NOMO-1 treated with DMSO at 0.1 percent for 48 hours (cell line): Measurements from ENCODE around the gene NMT1.

Experiments used
- DNase-seq: peaks from one replicate; lab custom pipeline; 2025; ENCODE audit not compliant: unreplicated experiment; lab: John Stamatoyannopoulos, UW

NMT1 gene

DNA sequence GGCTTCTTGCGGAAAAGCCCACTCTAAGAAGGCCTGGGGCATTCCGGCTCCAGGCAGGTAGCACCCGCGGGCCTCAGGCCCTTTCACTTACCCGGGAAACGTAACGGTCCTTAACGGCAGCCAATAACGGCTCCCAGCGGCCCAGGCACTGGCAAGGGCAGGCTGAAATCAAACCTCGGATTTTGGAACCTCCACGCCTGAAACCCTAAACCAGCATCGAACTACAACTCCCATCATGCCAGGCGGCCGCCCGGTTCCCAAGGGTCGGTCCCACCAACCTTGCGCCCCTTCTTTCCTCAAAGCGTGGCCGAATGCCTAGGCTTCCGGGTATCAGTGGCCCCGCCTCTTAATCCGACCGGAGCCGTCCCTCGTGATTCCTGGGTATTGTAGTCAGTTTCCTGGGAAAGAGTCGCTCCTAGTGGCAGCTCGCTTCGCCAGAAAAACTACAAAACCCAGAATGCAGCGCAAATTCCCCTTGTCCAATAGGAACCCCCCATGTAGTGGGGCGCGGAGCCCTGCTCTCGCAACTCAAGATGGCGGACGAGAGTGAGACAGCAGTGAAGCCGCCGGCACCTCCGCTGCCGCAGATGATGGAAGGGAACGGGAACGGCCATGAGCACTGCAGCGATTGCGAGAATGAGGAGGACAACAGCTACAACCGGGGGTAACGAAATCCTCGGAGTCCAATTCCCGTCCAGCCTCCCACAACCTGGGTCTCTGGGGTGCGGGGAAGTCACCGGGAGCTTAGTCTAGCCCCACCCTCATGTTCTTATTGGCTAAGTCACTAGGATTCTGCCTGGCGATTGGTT is at the start of gene NMT1:
TSS of gene NMT1 (plus strand) at position 521 of the 809 bp plus-strand sequence. CDS start at position 534, 13 bp downstream.
- DNase-seq: peak; percentile 99

DNA sequence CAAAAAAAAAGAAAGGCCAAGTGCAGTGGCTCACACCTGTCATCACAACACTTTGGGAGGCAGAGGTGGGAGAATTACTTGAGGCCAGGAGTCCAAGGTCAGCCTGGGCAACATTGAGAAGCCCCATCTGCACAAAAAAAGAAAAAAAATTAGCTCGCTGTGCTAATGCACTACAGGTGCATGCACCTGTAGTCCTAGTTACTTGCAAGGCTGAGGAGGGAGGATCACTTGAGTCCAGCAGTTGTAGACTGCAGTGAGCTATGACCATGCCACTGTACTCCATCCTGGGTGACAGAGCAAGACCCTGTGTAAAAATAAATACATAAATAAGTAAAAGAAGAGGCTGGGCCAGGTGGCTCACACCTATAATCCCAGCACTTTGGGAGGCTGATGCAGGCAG is 49.4 kb upstream of the NMT1 start:
- DNase-seq: no peak

DNA sequence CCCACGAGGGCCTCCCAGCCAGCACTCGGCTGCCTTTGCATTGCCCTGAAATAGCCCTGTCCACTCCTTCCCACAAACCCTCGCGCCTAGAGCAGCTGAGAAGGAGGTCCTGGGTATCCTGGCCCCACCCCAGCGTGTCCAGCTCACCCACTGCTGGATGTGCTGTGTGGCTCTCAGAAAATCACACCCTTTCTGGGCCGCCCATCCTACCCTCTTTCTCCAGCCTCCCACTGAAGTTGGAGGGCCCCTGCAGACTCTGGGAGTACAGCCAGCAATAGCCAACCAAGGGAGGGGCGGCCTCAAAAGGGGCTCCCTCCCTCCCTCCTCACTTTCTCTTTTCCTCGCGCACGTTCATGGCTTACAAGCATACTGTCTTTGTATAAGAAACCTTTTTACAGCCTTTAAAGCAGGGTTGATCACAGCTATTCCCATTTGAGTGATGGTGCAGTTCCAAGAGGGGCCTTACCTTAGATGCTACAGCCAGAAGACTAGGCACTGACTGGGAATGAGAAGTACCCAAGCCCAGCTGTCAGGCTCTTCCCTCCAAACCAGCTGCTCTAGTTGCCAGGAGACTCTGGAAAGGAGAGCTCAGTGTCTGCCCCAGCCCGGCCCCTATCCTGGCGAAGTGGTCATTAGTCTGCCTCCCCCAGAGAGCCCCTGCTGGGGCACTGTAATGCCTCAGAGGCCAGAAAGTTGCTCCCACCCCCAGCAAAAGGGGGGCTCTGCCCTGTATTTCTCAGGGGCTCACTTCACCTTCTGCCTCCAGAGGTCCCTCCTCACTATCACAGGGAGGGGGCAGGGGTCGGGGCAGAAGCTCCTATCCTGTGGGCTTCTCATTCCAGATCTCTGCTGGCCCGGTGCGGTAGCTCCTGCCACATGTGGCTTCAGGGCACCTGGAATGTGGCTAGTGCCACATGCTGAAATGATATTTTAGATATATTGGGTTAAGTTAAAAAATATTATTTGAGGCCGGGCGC is 47.8 kb upstream of the NMT1 start:
- DNase-seq: no peak

DNA sequence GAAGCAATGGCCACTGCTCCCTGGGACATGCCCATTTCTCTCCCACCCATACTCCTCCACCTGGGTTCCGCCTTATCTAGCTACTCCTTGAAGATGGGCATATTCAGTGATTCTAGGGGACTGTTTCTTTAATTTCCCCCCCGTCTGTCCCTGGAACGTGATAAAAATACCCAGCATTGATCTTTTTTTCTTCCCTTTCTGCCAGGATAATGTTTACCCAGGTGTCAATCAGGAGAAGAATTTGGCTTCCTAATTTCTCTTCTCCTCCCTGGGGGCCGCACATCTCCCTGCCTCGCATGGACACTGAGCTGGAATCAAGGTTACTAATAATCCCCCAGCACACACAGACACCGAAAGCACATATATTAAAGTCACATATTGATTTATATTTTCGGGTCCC is 44.9 kb upstream of the NMT1 start:
- DNase-seq: no peak

DNA sequence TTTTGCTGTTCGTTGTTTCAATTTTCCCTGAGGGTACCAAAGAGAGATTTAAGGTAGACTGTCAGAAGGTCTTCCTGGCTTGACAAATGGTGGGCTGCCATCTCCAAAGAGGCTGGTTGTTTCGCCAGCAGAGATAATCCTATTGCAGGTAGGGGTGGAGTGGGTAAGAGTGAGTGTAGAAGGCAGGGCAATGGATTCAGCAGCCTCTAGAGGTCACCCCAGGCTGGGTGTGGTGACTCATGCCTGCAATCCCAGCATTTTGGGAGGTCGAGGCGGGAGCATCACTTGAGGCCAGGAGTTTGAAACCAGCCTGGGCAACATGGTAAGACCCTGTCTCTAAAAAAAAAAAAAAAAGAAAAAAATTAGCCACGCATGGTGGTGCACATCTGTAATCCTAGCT is 44.3 kb upstream of the NMT1 start:
- DNase-seq: no peak

DNA sequence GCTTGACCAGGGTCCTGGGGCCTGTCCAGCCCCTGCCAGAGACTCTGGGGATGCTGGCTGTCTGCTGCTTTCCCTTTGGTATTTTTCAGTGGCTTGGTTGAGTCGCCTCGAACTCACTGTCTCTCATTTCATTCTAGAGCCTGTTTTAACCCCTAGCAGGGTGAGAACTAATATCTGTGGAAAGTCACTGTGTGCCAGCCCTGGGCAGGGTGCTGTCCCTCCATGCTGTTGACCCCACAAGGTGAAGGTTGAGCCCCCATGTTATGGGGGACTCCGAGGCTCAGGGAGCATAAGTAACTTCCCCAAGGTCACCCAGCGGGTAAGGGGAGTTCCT is 42.6 kb upstream of the NMT1 start:
- no peak for DNase-seq

DNA sequence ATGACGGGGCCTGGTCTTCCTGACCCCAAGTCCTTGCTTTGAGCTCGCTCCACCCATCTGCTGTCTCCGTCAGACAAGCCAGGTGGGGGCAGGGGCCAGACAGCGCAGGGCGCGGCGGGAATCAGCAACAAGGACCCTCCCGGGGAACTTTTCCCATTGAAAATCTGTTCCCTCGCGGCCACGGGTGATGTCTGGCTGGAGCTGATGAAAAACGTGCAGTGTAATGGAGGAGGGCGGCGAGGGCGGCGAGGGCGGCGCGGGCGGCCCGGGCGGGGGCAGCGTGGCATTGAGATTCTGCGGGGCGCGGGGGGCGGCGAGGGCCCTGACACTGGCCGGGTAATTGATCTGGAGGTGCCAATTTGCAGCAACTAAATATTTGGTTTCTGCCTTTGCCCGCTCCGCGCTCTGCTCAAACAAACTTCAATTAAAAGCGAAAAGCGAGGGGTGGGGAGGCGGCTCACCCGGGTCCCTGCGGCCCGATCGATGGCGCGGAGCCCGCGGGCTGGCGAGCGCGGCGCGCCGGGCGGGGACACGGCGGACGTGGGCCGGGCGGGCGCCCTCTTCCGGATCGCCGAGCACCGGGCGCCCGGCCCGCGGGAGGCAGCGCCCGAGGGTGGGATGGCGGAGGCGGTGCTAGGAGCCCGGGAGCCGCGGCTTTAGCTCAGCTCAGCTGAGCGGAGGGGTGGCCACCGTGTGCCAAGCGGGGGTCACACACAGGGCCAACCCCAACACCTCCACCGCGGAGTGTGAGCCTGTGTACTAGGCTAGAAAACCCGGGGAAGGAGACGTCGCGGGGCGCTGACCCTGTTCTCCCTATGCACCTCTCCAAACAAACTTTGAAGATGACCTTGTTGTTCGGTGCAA is 42.0 kb upstream of the NMT1 start:
- peak; percentile 40 for DNase-seq

DNA sequence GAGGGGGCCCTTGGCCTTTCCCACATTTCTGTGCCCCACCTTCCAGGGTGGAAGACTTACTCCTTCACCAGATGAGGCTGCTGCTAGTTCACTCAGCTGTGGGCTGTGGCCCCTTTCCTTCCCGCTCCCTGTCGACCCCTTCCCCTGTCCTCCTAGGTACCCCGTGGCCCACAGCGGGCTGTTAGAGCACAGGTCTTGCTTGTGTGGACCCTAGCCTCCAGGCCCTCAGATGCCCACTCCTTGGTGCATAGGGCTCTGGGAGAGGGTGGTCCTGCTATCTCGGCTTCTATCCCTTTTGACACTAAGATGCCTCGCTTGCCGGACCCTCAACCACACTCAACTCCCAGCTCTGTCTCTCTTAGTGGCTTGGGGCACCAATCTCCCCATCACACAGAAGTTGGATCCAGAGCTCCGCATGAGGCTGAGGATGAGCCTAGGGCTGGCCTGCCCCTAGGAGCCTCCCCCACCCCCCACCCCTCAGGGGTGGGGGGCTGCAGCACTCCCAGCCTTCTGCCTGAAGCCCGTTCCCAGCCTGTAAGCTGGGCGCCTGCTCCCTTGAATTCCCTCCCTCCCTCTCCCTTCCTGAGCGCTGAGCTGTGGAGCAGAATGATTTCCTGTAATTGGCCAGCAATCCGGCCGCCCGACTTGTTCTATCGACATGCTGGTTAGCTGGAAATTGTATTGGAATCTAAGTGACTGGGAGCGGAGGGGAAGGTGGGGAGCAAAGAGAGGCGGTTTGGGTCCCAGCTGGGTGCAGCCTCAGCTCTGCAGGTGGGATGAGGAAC is 40.6 kb upstream of the NMT1 start:
- no peak for DNase-seq

DNA sequence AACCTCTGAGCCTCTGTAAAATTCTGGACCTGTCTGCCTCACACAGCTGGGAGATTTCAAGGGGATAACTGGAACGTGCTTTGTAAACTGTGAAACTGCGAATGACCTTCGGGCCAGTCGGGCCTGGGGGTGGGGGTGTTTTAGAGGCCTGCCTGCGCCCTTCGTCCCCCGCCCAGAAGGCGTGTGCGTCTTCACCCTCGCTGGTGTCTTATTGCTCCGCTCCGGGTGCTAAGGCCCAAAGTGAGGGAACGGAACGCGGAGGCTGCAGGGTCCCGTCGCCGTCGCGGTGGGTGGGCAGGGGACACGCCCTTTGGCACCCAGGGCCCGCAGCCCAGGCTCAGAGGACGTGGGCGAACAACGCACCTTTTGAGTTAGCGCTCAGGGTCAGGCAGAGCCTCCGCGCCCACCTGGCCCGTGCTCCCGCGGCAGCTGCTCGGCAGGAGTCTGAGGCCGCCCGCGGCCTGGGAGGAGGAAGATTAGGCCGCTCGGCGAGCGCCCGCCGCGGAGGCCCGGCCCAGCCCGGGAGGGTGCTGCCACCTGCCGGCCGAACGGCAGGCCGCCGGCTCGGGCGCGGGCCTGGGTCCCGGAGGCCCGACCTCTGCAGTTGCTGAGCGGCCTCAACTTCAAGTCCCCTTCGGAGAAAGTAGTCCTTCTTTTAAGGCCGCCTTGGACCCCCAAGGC is 39.4 kb upstream of the NMT1 start:
- peak; percentile 22 for DNase-seq

DNA sequence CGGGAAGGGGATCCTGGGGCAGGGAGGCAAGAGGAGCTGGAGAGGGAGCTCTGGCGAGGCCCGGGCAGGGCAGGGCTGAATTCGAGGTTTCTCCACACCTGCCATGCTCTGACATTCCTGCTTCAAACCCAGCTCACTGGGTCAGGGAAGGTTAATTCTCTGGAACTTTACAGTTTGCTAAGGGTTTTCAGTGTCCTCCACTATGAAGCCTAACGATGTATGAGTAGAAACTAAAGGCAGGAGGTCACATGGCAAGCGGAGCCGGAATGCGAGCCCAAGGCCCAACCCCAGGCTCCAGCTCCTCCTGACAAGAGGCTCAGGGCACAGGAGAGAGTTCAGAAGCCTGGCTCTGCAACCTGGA is 38.8 kb upstream of the NMT1 start:
- DNase-seq: no peak

DNA sequence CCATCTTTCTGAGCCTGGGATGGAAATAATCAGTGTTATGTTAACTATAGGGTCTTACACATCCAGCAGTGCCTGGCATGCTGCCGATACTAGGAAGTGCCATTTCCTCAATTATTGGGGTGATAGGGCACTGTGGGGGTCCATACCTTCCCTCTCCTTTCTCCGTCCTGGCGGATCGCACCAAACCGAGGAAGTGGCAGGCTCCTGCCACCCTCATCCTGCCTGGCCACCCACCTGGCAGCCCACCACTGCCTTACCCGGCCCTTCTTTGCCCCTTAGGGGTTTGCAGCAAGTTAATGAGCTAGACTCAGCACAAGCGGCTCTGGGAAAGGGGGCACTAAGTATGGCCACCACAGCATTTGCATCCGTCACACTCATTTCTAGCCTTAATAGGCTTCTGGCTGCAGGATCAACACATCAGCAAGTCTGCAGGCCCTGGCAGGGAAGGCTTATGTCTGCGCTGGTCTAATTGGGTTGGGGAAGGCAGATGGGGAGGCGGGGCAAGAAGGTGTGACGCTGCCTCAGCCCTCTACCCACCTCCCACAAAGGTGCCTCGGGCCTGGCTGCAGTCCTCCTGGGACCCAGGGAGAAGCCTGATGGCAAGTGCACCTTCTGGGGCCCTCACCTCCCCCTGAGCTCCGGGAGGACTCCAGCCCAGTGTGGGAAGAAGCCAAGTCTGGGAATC is 38.3 kb upstream of the NMT1 start:
- DNase-seq: no peak

DNA sequence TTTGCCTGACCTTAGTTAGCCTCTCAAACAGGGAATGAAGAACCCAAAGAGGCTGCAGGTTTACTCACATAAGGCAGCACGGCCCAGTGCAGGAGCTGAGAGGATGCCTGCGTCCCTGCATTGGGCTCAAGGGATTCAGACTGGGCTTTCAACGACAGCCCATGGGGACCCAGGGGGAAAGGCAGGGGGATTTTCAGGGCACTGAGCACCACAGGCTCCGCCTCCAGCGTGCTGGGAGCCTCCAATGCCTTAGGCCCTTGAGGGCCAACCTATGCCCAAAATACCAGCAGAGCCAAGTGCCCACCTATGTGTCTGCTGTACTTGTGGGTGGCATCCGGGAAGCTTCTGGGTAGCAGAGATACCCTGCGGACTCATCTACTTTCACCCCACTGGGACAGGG is 32.0 kb upstream of the NMT1 start:
- DNase-seq: no peak

DNA sequence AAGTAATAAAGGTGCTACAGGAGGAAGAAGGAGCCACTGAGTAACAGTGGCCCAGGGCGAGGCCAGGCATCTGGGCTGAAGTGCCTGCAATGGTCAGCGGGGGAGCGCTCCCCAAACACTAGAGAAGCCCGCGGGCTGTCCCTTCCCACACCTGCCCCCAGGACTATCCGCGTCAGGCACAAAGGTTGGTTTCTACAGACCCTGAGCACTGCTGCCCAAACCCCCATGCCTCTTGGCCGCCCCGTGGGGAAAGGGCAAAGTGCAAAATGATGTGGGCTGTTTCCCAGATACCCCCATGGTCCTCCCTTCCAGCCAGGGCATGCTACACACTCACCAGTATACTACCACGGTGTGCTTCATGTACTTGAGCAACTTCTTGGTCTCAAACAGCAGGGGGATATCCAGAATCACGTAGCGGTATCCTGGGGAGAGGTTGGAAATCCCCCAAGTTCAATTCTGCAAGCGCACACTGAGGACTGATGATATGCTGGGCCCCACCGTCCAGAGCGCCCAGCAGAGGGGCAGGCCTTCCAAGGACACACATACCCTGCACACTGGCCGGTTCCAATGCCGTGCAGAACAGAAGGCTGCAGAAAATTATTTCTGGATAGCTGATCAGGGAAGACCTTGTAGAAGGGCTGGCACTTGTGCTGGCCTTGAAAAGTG is 31.2 kb upstream of the NMT1 start:
- no peak for DNase-seq

DNA sequence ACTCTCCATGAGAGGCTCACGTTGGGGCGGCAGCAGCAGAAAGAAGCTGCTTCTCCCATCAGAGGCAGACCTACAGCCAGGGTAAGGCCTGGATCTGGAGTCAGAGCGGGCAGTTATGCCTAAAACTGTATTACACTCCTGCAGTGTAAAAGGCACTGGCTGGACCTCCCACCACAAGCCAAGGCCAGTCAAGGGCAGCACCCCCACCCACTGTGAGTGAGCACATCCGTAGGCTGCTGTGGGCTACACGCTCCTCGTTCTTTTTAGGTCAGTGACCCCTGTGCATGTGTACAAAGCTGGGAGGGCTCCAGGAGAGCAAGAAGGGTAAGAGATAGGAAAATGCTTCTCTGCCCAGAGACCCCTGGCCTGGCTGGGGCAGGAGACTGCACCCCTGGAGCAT is 30.4 kb upstream of the NMT1 start:
- no peak for DNase-seq

DNA sequence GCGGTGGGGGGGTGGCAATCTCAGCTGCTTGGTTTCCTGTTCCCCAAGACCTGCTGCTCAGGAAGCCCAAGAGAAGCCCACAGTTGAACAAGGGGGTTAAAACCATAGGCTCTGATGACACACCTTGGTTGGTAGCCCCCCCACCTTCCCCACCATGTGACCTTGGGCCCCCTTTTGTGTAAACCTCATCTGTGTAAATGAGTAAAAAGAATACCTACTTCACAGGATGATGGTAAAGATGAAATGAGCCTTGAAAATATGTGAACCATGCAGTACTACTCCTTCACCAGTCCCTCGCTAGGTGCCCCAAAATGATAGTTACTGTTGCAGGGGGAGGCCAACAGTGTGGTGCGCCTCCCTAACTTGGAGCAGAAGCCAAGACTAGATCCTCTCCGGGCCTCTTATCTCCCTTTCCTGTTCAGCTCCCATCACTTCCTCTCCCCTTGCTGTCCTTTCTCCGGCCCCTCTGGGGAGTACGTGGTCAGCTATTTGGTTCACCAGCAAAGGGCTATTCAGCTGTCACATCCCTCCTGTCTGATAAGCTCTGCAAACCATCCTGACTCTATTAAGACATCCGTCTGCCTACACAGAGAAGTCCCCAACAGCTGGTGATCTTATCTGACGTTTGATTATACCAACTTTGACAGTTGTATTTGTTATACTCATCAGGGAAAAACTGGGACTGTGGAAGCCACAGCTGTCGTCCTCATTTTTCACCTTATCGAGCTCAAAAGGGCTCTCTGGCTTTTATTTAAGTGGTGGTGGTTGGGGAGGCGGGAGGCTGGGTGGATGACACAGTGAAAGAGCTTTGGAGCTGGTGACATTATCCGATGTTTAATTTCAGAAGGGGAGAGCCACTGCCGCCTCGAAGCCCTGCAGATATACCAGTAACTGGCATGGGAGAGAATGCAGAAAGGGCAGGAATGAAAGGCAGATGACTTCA is 29.6 kb upstream of the NMT1 start:
- DNase-seq: no peak

DNA sequence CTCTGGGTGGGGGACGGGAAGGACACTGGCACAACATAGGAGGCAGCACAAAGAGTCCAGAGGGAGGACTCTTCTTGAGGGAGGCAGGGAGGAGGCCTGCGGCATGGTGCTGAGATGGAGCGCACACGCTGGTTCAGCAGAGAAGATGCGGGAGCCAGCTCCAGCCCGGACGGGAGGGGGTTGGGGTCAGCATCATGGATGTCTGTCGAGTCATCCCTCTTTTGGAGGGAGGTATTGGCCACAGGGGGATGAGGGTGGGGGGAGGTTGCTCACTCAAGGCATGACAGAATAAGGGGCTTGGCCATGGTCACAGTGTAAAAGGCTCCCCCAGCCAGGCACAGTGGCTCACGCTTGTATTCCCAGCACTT is 29.0 kb upstream of the NMT1 start:
- DNase-seq: no peak

DNA sequence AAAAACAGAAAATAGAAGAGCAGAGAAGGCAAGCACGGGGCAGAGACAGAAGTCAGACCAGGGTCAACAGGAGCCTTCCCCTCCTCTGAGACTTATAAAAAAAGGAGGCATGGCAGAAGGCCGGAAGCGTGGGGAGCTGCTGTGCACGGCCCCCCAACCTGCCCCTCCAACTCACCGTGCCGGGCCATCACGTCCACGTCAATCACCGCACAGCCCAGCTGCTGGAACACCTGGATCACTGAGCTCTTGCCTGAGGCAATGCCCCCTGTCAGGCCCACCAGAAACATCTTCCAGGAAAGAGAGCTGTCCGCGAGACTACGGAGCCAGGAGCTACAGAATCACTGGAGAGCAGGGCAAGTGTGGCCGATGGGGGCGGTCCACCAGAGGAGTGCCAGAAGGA is 26.5 kb upstream of the NMT1 start:
- DNase-seq: no peak

DNA sequence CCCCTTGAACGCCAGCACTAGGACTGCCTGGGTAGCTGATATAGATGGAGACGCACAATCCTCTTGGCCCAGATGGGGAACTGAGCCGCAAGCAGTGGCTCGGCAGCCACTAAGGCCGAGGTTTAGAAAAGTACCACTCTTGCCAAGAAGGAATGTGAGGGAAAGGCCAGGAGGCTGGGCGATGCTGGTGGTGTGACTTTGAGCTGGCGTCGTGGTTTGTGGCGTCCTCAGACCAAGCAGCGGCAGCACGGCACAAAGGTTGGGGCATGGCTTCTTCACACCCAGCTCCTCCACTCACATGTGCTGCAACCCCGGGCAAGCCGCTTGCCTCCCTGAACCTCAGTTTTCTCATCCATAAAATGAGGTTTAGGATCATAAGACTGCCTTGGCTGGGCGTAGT is 25.3 kb upstream of the NMT1 start:
- DNase-seq: no peak
